HepG2 (cell line): ENCODE measurements around the gene MOGAT3. TPM values are rescaled to one million over a fixed set of nuclear protein-coding genes. Genes with fewer than 3 reads are reported as not detected.

ENCODE experiments used
- HCFC1 ChIP-seq: fragments of 150-350 bp; IDR thresholded peaks from 2 replicates; pipeline ENCODE4 v1.6.1; 2014; ENCODE audit warnings: low read depth, low read length
- ONECUT2 ChIP-seq: sonication (generic); formaldehyde crosslinking; IDR thresholded peaks from 2 replicates; pipeline ENCODE4 v1.4.0; 2020; ENCODE audit warnings: missing genetic modification reagents
- POGZ ChIP-seq: sonication (generic); formaldehyde crosslinking; IDR thresholded peaks from 2 replicates; pipeline ENCODE4 v1.4.0; 2020; ENCODE audit warnings: mild to moderate bottlenecking, missing genetic modification reagents
- ZFP36L1 ChIP-seq: sonication (generic); formaldehyde crosslinking; IDR thresholded peaks from 2 replicates; pipeline ENCODE4 v1.8.0; 2022; ENCODE audit warnings: mild to moderate bottlenecking, missing genetic modification reagents, moderate library complexity
- ZNF616 ChIP-seq: sonication (generic); formaldehyde crosslinking; IDR thresholded peaks from 2 replicates; pipeline ENCODE4 v1.5.0; 2020; ENCODE audit warnings: low read depth, mild to moderate bottlenecking, missing genetic modification reagents
- polyA plus RNA-seq, 8 experiments: library from polyadenylated mRNA; depleted of rRNA in 3 of 8; stranded (reverse) in 7 of 8; unstranded in 1 of 8; fragments of >200 nt; fragmentation: Illumina TruSeq in 4 of 8; extraction: Trizol in 4 of 8; gene quantifications; 2 replicates each; pipeline versions ENCODE4 v1.2.1 to v1.2.3, GENCODE V29; 2011 to 2016; ENCODE audit warnings: low read depth in 4 of 8, missing spikeins in 1 of 8, mixed read lengths in 1 of 8; ENCODE audit not compliant: insufficient read depth in 1 of 8
- total RNA-seq, 5 experiments: library from RNA; depleted of rRNA; stranded (reverse); fragments of >200 nt; fragmentation: Illumina TruSeq; extraction: Trizol; gene quantifications; 2 replicates each; pipeline ENCODE4 v1.2.3, GENCODE V29; 2016; ENCODE audit warnings: low read depth in 1 of 5
- TF ChIP-seq, protein P1 (sequence below), 2 experiments: fragments of 450-650 bp in 1 of 2; sonication (generic) in 1 of 2; formaldehyde crosslinking in 1 of 2; IDR thresholded peaks; 2 replicates each; pipeline versions ENCODE4 v1.6.1 to v1.8.0; 2016 to 2022; ENCODE audit warnings: antibody characterized with exemption in 1 of 2, mild to moderate bottlenecking in 1 of 2, missing genetic modification reagents in 1 of 2
- TF ChIP-seq, protein P2 (sequence below), 2 experiments: sonication (generic) in 1 of 2; formaldehyde crosslinking in 1 of 2; IDR thresholded peaks; 2 replicates each; pipeline versions ENCODE4 v1.4.0 to v1.6.1; 2018 to 2020; ENCODE audit warnings: missing genetic modification reagents in 2 of 2, borderline replicate concordance in 1 of 2, low read depth in 1 of 2, mild to moderate bottlenecking in 1 of 2, missing biosample characterization in 1 of 2
- TF ChIP-seq, protein P3 (sequence below): IDR thresholded peaks from 2 replicates; pipeline ENCODE4 v1.6.1; 2012; ENCODE audit warnings: low read length, improper control_type of control experiment
- TF ChIP-seq, protein P4 (sequence below): IDR thresholded peaks from 2 replicates; pipeline ENCODE4 v1.6.1; 2016; ENCODE audit warnings: missing genetic modification reagents, missing compliant biosample characterization
- TF ChIP-seq, protein P5 (sequence below): sonication (generic); formaldehyde crosslinking; IDR thresholded peaks from 2 replicates; pipeline ENCODE4 v1.8.1; 2023; ENCODE audit warnings: missing genetic modification reagents, inconsistent platforms, borderline replicate concordance

The MOGAT3 gene
- total and polyA plus RNA-seq, 2 of the 13 experiments (the other 11 are each of a cell fraction or from before 2014, with no cell fraction given): 22.5 to 30.5 TPM

DNA sequence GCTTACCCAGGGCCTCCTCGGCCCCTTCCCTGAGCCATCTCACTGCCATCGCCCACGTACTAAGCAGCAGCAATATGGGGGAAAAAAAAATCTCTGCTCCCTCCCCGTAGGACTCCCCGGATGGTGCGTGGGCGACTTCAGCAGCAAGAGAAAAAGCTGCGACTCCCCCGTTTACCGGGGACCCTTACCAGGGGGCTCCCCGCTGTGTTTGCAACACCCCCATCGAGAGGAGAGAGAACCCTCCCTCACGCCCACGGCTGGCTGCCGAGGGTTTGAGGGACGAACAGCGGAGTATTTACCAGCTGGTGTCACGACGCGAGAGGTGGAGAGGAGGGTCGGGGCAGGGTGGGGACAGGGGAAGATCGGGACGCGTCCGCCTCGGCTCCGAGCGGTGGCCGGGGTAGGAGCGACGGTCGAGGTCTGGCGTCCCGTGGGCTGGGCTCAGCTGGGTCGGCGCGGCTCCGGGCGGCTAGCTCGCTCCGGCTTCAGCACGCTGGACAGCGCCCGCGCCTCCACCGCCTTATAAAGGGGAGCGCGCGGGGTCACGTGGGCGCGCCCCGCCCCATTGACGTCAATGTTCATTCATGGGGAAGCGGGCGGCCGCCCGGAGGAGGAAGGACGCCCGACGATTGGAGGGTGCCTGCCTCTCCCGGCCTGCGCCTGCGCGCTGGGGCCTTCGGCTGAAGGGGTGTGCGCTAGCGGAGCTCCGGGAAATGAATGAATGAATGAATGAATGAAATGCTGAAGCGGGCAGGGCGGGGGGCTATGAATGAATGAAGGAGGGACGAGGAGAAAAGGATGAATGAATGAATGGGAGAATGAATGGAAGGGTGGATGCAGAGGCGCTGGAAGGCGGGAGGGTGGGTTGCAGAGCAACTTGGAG lies 35.5 kb downstream of the MOGAT3 start, which contains the start of gene VGF (continued):
- TF ChIP-seq, protein P1, sequence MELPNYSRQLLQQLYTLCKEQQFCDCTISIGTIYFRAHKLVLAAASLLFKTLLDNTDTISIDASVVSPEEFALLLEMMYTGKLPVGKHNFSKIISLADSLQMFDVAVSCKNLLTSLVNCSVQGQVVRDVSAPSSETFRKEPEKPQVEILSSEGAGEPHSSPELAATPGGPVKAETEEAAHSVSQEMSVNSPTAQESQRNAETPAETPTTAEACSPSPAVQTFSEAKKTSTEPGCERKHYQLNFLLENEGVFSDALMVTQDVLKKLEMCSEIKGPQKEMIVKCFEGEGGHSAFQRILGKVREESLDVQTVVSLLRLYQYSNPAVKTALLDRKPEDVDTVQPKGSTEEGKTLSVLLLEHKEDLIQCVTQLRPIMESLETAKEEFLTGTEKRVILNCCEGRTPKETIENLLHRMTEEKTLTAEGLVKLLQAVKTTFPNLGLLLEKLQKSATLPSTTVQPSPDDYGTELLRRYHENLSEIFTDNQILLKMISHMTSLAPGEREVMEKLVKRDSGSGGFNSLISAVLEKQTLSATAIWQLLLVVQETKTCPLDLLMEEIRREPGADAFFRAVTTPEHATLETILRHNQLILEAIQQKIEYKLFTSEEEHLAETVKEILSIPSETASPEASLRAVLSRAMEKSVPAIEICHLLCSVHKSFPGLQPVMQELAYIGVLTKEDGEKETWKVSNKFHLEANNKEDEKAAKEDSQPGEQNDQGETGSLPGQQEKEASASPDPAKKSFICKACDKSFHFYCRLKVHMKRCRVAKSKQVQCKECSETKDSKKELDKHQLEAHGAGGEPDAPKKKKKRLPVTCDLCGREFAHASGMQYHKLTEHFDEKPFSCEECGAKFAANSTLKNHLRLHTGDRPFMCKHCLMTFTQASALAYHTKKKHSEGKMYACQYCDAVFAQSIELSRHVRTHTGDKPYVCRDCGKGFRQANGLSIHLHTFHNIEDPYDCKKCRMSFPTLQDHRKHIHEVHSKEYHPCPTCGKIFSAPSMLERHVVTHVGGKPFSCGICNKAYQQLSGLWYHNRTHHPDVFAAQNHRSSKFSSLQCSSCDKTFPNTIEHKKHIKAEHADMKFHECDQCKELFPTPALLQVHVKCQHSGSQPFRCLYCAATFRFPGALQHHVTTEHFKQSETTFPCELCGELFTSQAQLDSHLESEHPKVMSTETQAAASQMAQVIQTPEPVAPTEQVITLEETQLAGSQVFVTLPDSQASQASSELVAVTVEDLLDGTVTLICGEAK (IDR thresholded peaks at IDR 0.05): no peak
- TF ChIP-seq, protein P1 (CRISPR knock-in tag; IDR thresholded peaks at IDR 0.05): peak; percentile 89
- TF ChIP-seq, protein P2, sequence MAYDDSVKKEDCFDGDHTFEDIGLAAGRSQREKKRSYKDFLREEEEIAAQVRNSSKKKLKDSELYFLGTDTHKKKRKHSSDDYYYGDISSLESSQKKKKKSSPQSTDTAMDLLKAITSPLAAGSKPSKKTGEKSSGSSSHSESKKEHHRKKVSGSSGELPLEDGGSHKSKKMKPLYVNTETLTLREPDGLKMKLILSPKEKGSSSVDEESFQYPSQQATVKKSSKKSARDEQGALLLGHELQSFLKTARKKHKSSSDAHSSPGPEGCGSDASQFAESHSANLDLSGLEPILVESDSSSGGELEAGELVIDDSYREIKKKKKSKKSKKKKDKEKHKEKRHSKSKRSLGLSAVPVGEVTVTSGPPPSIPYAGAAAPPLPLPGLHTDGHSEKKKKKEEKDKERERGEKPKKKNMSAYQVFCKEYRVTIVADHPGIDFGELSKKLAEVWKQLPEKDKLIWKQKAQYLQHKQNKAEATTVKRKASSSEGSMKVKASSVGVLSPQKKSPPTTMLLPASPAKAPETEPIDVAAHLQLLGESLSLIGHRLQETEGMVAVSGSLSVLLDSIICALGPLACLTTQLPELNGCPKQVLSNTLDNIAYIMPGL (CRISPR knock-in tag; IDR thresholded peaks at IDR 0.05; ENCODE audit: borderline replicate concordance in 1 of 2, low read depth in 1 of 2): peak in 1 of 2 experiments; percentile 79; a peak in 1 of 4 replicates
- peak; percentile 98 for TF ChIP-seq ZNF616 (CRISPR knock-in tag)
- TF ChIP-seq HCFC1: no peak; the same call in 1 of the 2 replicates
- TF ChIP-seq, protein P3, sequence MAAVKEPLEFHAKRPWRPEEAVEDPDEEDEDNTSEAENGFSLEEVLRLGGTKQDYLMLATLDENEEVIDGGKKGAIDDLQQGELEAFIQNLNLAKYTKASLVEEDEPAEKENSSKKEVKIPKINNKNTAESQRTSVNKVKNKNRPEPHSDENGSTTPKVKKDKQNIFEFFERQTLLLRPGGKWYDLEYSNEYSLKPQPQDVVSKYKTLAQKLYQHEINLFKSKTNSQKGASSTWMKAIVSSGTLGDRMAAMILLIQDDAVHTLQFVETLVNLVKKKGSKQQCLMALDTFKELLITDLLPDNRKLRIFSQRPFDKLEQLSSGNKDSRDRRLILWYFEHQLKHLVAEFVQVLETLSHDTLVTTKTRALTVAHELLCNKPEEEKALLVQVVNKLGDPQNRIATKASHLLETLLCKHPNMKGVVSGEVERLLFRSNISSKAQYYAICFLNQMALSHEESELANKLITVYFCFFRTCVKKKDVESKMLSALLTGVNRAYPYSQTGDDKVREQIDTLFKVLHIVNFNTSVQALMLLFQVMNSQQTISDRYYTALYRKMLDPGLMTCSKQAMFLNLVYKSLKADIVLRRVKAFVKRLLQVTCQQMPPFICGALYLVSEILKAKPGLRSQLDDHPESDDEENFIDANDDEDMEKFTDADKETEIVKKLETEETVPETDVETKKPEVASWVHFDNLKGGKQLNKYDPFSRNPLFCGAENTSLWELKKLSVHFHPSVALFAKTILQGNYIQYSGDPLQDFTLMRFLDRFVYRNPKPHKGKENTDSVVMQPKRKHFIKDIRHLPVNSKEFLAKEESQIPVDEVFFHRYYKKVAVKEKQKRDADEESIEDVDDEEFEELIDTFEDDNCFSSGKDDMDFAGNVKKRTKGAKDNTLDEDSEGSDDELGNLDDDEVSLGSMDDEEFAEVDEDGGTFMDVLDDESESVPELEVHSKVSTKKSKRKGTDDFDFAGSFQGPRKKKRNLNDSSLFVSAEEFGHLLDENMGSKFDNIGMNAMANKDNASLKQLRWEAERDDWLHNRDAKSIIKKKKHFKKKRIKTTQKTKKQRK: no peak
- TF ChIP-seq, protein P4, sequence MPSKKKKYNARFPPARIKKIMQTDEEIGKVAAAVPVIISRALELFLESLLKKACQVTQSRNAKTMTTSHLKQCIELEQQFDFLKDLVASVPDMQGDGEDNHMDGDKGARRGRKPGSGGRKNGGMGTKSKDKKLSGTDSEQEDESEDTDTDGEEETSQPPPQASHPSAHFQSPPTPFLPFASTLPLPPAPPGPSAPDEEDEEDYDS (CRISPR knock-in tag): peak; percentile 92
- TF ChIP-seq POGZ (CRISPR knock-in tag): peak; percentile 83
- TF ChIP-seq, protein P5, sequence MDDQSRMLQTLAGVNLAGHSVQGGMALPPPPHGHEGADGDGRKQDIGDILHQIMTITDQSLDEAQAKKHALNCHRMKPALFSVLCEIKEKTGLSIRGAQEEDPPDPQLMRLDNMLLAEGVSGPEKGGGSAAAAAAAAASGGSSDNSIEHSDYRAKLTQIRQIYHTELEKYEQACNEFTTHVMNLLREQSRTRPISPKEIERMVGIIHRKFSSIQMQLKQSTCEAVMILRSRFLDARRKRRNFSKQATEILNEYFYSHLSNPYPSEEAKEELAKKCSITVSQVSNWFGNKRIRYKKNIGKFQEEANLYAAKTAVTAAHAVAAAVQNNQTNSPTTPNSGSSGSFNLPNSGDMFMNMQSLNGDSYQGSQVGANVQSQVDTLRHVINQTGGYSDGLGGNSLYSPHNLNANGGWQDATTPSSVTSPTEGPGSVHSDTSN (CRISPR knock-in tag): peak; percentile 95
- peak; percentile 79 for TF ChIP-seq ONECUT2 (CRISPR knock-in tag)
- peak; percentile 98 for TF ChIP-seq ZFP36L1 (CRISPR knock-in tag)
